ENCODE results near the gene CEP126.
"Not testable (repeated sequence)": the region's sequence is repeated elsewhere in the genome, so short reads cannot be mapped to it uniquely, and the experiment has no call there.

CEP126 gene

DNA sequence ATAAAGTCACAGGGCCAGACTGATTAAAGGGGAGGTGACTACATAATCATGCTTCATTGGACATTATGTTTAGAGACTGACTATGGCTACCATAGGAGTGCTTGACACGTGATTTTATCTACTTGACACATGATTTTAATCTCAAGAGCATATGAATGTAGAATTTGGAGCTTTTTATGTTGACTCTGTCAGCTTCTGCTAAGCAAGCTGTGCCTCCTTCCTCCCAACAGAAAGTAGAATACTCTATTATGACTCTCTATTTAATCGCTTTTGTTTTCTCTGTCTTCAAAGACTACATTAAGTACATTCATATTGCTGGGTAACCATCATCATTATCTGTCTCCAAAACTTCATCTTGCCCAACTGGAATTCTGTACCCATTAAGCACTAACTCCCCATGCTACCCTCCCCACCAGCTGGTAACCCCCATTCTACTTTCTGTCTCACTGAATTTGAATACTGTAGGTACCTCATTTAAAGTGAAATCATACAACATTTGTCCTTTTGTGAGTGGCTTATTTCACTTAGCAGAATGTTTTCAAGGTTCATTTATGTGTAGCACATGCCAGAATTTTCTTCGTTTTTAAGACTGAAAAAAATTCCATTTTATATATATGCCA lies 26.2 kb downstream of the CEP126 start:
- DNase-seq (ENCODE audit: low spot score) = no peak

DNA sequence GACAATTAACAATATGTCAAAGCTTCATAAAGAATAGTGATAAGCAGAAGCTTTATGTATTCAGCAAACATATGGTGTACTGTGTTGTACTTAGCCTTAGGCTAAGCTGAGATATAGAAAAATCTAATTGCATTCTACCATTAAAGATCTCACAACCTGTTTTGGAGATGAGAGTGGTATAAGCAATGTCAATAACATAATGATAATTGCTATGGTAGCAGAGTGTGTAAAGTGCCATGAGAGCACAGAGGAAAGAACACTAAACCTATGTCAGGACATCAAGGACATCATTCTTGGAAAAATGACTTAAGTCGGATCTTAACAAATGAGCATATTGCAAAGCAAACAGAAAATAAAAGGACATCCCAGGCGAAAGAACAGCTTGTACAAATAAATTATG lies 30.1 kb downstream of the CEP126 start:
- DNase-seq (ENCODE audit: low spot score) = no peak

DNA sequence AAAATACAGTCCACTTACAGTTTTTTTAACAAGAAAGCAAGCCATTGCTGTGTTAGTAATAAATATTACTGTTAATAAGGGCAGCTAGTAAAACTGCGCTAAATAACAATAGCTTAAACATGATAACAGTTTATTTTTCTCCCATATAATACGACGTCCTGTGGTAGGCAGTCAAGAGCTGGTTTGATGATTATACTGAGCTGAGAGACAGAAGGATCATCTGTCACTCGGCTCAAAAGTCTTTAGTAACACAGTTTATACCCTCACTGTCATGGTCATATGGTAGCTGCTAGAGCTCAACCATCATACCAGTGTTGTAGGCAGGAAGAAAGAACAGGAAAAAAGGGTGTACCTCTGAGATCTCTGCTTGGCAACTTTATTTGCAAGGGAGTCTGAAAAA lies 30.6 kb downstream of the CEP126 start:
- no peak for DNase-seq (ENCODE audit: low spot score)

DNA sequence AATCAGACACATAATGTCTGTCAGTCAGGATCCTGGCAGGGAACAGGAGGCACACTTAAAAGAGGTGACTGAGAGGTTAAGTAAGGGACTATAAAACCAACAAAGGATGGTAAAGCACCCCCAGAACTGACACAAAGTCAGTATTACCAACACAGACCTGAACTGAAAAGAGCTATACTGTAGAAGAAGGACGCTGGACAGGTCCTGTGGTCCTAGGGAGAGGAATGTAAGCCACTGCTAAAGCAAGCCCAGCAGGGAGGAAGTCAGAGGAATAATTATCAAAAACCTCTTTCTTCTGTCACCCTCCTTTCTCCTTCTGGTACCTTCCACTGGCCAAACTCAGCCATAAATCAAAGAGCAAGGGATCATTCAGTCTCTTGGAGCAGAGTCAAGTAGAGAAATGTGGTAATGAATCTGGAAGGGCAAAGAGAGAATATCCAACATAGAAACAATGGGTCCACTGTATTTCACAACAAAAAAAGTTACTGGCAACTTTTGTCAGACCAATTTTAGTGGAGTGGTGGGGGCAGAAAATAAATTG lies 34.9 kb downstream of the CEP126 start:
- no peak for DNase-seq (ENCODE audit: low spot score)

DNA sequence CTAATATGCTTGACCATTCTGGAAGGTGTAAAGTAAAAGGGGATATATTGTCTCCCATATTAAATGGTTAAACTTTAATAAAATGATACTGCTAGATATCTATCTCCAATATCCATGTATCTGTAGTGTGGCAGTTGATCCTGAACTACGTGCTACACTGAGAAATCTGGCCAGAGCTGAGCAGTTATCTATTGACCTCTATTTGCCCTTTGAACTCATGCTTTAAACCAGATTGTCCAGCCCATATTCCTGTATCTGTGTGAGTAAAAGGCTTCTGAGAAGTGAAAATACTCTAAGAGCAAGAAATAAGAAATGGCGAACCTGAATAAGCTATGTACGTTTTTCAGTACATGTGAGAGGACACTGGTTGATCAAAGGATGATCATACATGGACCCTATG lies 40.5 kb downstream of the CEP126 start:
- no peak for DNase-seq (ENCODE audit: low spot score)

DNA sequence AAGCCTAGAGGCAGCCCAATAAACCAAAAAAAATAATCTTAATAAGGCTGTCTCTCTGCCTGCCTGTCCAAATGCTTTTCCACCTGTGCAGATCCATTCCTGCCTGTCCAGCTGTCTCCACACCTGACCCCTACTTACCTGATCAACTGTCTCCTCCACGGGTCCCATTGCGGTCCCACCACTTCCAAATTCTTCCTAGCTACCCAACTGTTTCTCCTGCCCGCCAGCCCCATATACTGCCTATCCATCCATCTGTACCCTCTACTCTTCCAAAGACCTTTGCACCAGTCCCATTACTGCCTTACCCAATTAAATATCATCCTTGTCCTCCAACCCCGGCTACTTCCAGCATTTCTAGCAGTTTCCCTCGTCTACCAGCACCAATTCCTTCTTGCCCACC lies 40.9 kb downstream of the CEP126 start:
- DNase-seq (ENCODE audit: low spot score) = no peak

DNA sequence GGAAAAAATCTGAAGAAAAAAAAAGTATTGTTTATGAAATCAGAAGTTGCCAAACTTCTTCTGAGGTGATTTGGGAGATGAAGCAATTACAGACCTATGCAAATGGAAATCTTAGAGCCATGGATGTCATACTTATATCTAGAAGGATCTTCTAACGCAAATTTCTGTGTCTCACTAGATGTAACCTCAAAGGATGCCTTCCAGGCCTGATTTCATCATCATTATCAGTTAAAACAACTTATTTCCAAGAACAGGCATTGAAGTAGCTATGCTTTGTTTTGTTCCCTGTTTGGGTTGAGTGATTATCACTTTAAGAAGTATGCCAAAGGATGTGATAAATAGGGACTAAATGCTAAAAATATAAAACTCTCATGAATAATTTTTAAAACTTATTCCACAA lies 45.4 kb downstream of the CEP126 start:
- no peak for DNase-seq (ENCODE audit: low spot score)

DNA sequence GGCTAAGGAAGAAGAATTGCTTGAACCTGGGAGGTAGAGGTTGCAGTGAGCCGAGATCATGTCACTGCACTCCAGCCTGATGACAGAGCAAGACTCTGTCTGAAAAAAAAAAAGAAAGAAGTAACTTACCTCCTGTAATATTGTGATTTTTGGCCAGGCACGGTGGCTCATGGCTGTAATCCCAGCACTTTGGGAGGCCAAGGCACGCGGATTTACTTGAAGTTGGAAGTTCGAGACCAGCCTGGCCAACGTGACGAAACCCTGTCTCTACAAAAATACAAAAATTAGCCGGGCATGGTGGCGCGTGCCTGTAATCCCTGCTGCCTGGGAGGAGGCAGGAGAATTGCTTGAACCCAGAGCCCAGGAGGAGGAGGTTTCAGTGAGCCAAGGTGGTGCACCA lies 49.4 kb downstream of the CEP126 start:
- not testable (repeated sequence) for DNase-seq (ENCODE audit: low spot score)

DNA sequence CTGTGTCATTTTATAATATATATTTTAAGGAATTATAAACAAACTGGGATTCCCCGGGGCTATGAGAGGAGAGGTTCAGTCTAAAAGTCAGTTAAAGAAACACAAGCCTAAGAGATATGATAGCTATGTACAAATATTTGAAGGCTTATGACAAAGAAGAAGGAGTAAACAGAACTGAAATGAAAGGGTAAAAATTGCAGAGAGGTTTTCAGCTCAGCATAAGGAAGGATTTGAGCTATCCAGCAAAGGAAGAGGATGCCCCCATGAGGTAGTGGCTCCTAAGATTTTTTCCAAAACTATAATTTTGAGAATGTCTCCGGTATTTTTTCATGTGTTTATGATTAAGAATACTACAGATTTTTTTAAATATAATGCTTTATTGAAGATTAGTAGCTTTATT lies 59.4 kb downstream of the CEP126 start:
- DNase-seq (ENCODE audit: low spot score) = peak; percentile 10

DNA sequence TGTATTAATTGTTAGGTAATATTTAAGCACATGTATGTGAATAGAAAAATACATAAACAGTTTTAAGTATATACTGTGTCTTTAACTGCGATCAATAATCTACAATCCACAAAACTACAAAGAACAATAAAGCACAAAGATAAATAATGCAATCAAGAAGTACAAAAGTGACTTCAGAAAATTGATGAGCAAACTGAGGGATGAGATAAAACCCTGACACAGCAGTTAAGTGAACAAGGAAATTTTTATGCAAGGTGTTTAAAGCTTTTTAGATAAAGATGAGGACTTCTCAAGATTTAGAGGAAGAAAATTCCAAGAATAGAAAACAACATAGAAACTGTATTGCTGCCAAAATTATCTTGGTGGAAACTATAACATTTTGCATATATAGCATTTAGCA lies 60.0 kb downstream of the CEP126 start:
- DNase-seq (ENCODE audit: low spot score) = no peak

DNA sequence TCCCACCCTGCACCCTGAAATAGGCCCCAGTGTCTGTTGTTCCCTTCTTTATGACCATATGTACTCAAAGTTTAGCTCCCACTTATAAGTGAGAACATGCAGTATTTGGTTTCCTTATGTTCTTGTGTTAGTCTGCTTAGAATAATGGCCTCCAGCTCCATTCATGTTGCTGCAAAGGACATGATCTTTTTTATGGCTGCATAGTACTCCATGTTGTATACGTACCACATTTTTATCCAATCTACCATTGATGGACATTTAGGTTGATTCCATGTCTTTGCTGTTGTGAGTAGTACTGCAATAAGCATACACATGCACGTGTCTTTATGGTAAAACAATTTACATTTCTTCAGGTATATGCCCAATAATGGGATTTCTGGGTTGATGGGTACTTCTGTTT lies 60.9 kb downstream of the CEP126 start:
- no peak for DNase-seq (ENCODE audit: low spot score)

DNA sequence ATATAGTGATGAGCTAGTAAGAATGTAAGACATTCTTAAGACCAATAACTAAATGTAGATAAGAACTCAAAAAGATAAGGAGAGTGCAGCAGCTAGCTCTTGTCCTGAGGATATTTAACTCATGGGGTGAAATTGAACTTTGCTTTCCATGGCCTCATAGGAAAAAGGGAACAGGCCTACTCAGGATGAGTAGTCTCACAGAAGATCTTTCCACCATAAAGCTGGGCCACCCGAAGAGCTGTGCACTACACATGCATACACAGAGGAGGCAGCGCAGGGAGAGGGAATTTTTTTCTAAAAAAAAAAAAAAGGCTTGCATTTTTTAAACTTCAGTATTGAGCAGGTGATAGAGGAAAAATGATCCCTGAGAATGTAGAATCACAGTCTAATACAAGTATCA lies 72.6 kb downstream of the CEP126 start:
- no peak for DNase-seq (ENCODE audit: low spot score)

DNA sequence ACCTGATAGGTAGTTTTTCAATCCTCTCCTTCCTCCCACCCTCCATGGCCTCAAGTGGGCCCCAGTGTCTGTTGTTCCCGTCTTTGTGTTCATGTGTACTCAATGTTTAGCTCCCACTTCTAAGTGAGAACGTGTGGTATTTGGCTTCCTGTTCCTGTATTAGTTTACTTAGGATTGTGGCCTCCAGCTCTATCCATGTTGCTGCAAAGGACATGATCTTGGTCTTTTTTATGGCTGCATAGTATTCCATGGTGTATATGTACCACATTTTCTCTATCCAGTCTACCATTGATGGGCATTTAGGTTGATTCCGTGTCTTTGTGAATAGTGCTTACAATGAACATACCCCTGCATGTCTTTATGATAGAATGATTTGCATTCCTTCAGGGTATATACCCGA lies 78.4 kb downstream of the CEP126 start:
- DNase-seq (ENCODE audit: low spot score) = no peak

DNA sequence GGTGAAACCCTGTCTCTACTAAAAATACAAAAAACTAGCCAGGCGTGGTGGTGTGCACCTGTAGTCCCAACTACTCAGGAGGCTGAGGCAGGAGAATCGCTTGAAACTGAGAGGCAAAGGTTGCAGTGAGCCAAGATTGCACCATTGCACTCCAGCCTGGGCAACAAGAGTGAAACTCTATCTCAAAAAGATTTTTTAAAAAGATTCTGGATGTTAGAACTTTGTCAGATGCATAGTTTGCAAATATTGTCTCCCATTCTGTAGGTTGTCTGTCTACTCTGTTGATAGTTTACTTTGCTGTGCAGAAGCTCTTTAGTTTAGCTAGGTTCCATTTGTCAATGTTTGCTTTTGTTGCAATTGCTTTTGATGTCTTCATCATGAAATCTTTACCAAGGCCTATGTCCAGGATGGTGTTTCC lies 79.3 kb downstream of the CEP126 start:
- DNase-seq (ENCODE audit: low spot score) = not testable (repeated sequence)

DNA sequence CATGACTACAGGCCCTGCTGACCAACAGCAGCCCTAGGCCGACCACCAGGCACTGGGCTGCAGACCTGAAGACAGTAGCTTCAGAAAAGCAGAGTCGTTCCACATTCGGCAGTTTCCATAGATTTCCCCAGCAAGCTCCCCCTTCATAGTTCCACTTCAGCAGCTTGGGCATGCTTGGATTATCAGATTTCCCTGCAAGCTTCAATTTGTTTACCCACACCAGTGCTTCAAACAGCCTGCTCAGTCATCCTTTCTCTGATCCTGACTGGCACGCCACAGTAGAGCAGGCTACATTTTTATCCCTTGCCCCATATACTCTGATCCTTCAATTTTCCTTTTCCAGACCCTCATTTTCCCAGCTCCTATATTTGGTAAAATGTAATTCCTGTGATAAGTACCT lies 81.3 kb downstream of the CEP126 start:
- no peak for DNase-seq (ENCODE audit: low spot score)

DNA sequence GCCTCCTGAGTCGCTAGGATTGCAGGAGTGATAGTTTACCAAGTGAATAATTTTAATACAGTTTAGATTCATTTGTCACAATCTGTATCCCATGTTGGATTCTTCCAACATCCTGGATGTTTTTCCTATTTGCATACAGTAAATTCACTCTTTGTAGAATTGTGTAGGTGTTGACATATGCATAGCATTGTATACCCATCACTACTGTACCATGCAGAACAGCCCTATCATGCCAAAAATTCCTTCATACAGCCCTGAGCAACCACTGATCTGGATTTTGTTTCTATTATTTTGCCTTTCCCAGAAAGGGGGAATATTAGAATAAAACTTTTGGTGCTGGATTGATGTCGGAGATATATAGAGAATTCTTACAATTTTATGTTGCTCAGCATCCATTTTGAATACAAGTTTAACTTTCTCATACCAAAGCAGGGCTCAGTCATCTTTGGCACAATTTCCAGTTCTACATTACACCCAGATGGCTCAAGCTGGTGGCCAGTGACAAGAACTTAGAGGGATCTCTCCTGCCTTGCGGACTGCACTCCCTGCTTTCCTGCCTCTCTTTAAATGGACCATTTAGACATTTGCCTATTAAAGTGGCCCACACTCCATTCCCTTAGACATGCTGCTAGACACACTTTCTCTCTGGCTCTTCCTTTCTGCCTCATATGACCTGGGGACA lies 87.0 kb downstream of the CEP126 start:
- DNase-seq (ENCODE audit: low spot score) = peak; percentile 8

DNA sequence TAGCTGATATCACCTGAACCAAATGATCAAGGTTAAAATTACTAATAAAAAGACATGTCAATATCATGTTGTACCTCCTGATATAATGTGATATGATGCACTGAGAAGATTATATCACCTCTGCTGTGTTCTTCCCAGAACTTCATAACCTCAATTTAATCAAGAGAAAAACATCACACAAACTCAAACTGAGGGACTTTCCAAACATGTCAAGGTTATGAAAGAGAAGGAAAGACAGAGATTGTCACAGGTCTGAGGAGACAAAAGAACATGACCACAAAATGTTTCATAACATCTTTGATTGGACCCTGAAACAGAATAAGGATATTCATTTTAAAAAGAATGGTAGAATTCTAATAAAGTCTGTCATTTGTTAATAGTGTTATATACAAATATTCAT lies 89.4 kb downstream of the CEP126 start:
- DNase-seq (ENCODE audit: low spot score) = no peak

DNA sequence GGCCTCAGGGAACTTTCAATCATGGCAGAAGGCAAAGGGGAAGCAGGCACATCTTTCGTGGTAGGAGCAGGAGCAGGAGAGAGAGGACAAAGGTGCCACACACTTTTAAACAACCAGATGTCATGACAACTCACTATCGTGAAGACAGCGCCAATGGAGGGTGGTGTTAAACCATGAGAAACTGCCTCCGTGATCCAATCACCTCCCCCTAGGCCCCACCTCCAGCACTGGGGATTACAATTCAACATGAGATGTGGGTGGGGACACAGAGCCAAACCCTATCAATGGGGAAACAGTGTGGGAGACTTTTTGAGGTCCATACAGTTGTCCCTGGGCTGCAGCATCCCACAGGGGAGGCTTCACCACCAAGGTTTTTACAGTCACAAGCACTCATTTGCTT lies 90.5 kb downstream of the CEP126 start:
- DNase-seq (ENCODE audit: low spot score) = no peak

DNA sequence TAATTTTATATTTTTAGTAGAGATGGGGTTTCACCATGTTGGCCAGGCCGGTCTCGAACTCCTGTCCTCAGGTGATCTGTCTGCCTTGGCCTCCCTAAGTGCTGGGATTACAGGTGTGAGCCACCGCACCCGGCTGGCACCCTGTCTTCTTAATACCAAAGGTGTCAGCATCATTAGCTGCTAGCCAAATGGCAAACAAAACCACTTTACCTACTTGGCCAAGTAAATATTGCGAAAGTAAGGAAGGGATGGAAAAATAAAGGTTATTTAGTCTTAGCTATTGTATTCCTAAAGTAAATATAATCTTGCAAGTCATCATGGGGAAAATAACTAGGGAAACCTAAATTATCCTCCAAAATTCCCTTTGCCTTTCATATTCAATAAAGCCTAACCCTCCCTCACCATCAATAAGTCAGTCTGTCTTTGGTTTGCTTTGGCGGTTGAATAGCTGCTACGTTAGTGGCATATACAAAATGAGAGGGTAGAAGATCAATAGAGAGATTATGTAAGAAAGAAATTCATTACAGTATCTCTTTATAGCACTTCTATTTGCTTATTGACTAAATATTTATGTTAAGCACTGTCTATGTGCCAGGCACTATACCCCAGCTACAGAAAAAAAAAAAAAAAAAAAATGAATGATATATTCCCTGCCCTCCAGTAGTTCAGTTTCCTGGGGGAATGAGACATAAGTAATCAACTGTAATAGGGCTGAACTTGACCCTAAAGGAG lies 92.2 kb downstream of the CEP126 start:
- no peak for DNase-seq (ENCODE audit: low spot score)

DNA sequence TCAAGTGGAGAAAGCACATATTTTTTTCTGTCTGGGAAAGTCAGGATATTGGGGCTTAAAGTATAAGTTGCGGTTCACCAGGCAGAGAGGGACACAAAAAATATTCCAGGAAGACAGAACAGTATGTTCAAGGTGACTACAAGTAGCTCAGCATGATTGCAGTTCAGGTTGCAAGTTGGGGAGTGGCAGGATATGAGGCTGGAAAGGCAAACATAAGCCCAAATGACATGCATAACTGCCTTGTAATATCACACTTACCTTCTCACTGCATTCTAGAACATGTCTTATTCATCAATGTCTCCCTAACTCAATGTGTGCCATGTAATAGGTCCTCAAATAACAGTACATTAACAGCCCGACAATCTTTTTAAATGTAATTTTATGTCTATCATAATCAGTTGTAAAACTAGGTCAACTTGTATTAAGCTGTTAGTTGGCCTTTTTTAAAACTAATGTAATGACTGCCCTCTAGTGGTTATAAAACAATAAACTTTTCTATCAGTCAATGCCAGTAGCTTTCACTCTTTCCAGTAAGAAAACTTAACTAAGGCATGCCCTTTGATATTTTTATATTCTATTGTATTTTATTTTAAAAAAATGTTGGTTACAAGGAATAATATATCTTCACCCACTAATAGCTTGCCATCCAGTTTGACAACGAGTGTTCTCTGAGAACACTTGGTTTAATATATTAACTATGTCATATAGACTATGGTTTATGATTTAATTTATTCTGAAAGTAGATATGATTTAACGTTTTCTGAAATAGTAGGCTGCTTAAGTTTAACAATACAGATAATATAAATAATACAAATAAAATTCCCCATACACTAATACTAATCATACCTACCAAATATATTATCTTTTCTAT lies 93.0 kb downstream of the CEP126 start:
- peak; percentile 67 for DNase-seq (ENCODE audit: low spot score)

DNA sequence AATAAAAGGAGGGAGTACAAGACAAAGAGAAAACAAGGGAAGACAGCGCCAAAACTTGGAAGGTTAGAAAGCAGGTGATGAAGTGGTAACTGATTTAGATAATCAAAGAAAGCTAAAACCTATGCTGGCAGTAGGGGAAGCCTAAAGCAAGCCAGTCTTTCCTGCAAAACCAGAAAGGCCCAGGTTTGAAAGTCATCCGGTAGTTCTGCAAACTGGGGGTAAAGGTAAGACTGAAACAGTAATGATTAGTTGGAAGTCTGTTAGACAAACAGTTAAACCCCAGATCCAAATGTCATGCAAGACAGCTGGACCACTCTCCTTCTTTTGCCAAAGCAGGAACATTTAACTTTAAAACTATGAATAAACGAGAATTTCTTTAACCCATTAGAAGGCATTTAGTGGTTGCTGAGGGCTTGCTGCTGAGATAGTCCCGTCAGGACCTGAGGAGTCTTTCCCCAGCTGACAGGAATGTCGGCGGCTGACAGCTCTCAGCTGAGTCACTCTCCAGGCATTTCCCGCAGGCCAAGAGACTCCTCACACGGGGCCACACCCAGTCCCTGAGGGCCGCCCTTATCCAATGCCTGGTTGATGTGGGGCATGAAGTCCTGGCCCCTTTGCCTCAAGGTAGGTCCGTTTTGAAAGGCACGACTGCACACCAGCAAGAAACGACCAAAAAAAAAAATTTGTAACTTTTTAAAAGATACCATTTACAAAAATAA lies 96.1 kb downstream of the CEP126 start:
- DNase-seq (ENCODE audit: low spot score) = no peak

DNA sequence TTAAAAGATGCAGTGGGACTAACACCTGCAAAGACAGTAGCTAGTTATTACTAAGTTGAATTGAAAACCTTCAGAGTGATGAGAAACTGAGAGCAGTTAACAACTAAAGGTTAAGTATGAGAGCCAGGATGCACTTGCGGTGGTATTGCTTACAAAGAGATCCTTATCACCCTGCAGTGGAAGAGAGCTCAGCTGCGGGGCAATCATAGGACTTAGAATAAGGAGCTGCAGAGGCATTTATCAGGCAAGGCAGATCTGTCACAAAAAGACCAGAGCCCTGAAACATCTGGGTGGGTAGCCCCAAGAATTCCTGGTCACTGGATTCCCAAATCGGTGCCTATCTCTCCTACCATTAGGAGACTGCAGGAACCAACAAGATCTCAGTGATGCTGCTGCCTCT lies 98.1 kb downstream of the CEP126 start:
- DNase-seq (ENCODE audit: low spot score) = no peak

All from cerebellar cortex (tissue), 1 donor.